Epithelial cell of esophagus (primary cell): ENCODE results near the gene DOK3.

ENCODE experiments used
- DNase-seq: peaks from one replicate; pipeline ENCODE4 v3.0.0; 2010; ENCODE audit warnings: low read depth
- H3K4me3 ChIP-seq: 2 replicates; pipeline ENCODE4 v1.5.1; 2011; ENCODE audit warnings: mild to moderate bottlenecking, low read length, control low read depth
- TF ChIP-seq, protein P1 (sequence below): IDR thresholded peaks from 2 replicates; pipeline ENCODE4 v1.5.1; 2011; ENCODE audit warnings: low read depth, mild to moderate bottlenecking, low read length, control low read depth, inconsistent platforms; ENCODE audit not compliant: insufficient read depth; ENCODE audit errors: missing control alignments

Gene DOK3

DNA sequence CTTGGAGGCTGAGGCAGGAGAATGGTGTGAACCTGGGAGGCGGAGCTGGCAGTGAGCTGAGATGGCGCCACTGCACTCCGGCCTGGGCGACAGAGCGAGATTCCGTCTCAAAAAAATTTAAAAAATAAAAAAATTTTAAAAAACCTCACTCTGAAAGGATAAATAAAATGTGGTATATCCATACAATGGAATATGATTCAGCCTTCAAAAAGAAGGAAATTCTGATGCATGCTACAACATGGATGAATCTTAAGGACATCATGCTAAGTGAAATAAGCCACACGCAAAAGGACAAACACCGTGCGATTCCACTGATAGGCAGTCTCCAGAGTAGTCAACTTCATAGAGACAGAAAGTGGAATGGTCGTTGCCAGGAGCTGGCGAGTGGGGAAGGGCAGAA, 44.6 kb downstream of the DOK3 start:
- H3K4me3 ChIP-seq: no peak overlapping the region
- TF ChIP-seq, protein P1, sequence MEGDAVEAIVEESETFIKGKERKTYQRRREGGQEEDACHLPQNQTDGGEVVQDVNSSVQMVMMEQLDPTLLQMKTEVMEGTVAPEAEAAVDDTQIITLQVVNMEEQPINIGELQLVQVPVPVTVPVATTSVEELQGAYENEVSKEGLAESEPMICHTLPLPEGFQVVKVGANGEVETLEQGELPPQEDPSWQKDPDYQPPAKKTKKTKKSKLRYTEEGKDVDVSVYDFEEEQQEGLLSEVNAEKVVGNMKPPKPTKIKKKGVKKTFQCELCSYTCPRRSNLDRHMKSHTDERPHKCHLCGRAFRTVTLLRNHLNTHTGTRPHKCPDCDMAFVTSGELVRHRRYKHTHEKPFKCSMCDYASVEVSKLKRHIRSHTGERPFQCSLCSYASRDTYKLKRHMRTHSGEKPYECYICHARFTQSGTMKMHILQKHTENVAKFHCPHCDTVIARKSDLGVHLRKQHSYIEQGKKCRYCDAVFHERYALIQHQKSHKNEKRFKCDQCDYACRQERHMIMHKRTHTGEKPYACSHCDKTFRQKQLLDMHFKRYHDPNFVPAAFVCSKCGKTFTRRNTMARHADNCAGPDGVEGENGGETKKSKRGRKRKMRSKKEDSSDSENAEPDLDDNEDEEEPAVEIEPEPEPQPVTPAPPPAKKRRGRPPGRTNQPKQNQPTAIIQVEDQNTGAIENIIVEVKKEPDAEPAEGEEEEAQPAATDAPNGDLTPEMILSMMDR: no peak
- DNase-seq: no peak

DNA sequence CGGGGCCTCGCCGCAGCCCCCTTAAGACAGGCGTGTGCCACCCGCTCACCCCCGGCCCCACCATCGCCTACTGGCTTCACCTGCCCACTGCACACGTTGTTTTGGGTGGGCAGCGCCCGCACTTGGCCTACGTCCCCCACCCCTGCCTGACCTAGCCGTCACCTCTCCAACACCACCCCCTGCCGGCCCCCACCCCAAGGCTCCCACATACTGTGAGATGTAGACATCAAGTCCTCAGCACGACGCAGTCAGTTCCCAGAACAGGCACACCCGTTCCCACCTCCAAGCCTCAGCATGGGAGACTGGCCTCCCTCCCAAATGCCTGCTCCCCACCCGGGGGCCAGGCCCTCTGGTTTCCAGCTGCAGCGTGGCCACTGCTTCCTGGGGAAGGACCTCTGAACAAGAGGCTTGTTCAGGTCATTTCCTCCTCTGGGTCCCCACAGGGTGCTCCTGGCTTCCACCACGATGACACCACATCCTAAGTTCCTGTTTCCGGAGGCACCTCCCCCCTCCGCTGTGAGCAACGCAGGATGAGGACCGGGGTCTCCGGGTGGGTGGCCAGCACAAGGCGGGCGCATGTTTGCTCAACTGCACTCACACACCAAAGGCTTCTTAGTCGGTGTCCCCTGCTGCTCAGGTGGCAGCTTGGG, 47.5 kb downstream of the DOK3 start:
- DNase-seq: no peak
- no peak overlapping the region for H3K4me3 ChIP-seq
- TF ChIP-seq, protein P1: no peak

DNA sequence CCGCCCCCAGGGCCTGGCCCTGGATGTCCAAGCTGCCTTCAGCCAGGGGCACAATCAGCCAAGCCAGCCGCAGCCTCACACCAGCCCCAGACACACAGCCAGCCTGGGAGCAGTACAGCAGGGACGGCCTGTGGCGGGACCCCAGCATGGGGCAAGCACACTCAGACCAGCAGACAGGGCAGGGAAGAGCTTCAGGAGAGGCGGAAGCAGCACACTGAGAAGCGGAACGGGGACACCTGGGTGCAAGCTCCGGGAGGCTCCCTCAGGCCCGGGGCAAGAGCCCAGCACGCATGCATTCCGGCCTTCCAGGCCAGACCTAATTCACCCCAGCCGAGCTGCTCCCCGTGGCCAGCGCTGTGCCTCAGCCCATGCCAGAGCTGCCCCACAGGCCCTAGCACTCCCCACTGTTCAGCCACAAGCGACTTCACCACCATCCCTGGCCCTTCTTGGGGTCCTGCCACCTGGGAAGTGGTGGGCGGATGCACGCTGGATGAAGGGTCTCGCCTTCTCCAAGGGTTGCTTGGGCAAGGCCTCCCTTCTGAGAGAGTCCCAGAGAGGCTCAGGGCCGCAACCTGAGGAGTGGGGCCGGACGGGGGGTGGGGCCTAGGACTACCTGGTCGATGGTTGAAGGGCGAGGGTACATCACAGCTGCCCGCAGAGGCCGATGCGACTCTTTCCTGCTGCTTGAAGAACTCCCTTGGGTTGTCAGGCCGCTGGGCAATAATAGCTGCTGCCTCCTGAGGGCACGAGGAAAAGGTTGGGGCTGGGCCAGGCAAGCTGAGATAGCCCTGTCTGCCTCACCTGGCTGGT, 49.6 kb downstream of the DOK3 start:
- TF ChIP-seq, protein P1: no peak
- DNase-seq: no peak
- no peak overlapping the region for H3K4me3 ChIP-seq

DNA sequence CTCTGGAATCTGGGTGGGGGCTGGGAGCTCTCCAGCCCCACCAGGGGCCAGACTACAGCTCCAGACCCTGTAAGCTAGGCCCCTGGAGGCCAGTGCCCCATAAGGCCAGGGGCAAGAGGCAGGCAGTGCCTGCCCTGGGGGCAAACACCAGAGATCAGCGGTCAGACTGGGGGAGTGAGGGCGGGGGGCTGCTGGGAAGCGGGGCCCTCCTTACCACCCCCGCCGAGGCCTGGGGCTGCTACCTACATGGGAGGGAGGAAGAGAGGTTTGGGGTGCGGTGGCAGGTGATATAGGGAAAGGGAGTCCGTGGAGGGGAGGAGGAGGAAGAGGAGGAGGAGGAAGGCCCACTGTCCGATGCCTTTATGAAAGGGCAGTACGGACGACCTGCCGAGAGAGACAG, 50.3 kb downstream of the DOK3 start:
- TF ChIP-seq, protein P1: no peak
- no peak for DNase-seq
- H3K4me3 ChIP-seq: no peak overlapping the region

DNA sequence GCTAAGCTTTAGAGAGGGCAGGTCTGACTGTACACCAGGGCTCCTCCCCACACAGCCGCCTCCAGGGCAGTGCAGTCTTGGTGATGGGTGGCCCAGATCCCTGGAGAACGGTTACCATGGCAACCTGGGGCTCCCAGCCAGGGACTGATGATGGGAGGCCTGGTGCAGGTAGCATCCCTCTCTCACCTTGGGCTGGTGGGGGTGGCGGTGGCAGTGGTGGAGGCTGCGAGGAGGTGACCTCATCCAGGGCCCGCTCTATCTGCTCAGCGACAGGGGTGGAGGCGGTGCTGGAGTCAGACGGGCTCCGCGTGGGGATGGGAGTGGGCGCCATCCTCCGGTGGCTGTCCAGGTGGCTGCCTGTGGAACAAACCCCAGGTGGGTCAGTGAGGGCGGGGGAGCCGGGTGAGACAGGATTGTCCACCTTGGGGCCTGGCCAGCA, 50.7 kb downstream of the DOK3 start:
- no peak for DNase-seq
- TF ChIP-seq, protein P1: no peak
- H3K4me3 ChIP-seq: no peak overlapping the region

DNA sequence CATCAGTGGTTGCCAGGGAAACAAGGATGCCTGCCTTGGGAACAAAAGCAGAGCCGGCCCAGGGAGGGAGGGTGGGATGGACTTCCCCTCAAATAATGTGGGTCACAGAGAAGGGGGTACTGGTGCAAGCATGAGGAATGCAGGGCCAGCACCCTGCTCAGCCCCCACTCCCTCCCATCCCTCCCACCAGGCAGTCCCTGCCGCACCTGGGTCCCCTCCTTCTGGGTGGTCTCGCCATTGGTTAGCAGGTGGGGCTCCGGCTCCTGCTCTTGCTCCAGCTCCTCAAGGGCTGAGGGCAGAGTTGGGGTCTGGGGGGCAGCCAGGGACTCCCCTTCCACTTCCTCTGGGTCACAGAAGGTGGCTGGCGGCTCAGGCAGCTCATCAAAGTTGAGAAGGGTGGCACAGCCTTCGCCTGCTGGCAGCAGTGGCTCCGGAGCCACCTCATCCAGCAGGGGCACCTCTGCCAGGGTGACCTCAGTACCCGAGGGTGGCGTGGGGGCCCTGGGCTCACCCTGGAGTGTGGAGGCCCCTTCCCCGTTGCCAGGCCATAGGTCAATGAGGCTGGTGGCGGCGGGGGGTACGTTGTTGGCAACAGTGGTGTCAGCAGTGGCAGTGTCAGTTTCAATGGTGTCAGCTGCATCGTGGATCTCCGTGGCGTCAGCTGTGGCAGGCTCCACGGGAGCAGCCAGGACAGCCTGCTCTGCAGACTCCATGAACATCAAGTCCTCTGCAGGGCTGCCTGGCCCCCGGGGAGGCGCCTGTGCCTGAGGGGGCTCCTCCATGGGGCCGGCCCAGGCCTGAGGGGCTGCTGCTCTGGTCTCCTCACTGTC, 51.6 kb downstream of the DOK3 start:
- no peak overlapping the region for H3K4me3 ChIP-seq
- no peak for DNase-seq
- TF ChIP-seq, protein P1: no peak
